Fibroblast of skin of left biceps (primary cell): ENCODE data around the gene GTPBP8.

ENCODE experiments used
- DNase-seq, 2 experiments: peaks; one replicate each; pipeline ENCODE4 v3.0.0-alpha.2; 2013; ENCODE audit warnings: low read depth in 2 of 2

GTPBP8 gene

DNA sequence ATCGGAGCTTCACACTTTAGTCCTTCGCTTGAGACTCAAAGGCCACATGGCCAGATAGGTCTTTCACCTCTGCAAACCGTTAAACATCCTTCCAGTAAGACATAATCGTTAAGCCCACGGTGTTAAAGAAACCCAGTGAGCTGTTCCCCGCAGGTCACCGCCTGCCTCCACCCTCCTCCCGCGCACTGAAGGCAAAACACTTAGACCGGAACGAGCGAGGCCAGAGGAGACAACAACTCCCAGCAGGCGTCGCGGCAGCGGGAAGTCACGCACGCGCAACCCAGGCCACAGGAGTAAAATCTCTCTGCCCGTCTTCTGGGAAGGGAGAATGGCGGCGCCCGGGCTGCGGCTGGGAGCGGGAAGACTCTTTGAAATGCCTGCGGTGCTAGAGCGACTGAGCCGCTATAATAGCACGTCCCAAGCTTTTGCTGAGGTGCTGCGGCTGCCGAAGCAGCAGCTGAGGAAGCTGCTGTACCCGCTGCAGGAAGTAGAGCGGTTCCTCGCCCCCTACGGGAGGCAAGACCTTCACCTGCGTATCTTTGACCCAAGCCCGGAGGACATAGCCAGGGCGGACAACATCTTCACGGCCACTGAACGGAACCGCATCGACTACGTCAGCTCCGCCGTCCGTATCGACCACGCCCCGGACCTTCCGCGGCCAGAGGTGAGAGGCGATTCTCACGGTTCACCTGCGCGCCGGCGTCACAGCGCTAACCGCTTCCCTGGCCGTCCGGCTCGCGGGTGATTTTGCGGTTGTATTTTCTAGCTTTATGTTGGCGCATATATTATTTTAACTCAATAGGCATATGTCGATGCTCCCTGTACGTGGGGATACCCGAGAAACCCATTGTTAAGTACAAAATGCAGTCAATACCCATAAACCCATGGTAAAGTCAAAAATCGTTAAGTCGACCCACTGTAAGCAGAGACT, at the start of gene GTPBP8:
Gene GTPBP8, plus strand, starts transcription at position 313 of the 931 bp plus-strand sequence. Its CDS starts 16 bp downstream, at position 329.
- DNase-seq = peak; percentile 53 to 62

DNA sequence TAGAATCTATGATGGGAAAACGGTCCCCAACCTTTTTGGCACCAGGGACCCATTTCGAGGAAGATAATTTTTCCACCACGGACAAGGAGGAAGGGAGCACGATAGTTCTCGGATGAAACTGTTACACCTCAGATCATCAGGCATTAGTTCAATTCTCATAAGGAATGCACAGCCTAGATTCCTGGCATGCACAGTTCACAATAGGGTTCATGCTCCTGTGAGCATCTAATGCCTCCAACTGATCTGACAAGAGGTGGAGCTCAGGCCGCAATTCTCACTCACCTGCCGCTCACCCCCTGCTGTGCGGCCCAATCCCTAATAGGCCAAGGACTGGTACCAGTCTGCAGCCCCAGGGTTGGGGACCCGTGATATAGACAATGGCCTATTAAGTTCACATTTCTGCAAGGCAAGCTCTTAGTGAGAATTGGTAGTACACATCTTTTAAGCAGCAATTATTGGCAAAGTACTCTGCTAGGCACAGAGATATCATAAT, 42.4 kb upstream of the GTPBP8 start:
- no peak for DNase-seq

DNA sequence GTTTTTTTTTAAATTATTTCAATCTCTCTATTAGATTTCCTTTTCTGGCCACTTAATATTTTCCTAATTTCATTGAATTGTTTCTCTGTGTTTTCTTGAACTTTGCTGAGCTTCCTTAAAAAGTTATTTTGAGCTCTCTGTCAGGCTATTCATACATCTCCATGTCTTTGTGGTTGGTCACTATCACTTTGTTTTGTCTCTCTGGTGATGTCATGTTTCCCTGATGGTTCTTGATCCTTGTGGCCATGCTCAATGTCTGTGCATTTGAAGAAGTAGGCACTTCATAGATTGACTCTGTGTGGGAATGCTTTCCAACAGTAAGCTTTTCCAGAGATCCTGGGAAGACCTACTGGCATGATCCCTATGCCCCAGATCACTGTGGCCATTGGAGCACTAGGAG, 34.4 kb upstream of the GTPBP8 start:
- DNase-seq = no peak

- DNase-seq = no peak
These were observed 31.8 kb upstream of the GTPBP8 start for GRCh38 chr3:112958811-112959560.

GRCh38 chr3:112963683-112964082, 27.1 kb upstream of the GTPBP8 start:
- DNase-seq = no peak

DNA sequence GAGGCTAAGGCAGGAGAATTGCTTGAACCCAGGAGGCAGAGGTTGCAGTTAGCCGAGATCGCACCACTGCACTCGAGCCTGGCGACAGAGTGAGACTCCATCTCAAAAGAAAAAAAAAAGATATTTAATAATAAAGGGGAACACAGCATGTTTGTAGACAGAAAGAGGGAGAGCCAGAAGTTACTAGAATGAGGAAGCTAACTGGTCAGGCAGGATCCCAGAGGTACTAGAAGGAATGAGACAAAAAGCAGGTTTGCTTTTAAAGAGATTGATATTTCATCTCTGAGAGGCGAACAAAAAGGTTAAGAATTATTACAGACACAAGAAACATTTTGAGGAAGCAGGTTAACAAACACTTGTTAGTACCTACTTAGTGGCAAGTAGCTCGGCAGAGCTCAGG, 25.1 kb upstream of the GTPBP8 start:
- no peak for DNase-seq

DNA sequence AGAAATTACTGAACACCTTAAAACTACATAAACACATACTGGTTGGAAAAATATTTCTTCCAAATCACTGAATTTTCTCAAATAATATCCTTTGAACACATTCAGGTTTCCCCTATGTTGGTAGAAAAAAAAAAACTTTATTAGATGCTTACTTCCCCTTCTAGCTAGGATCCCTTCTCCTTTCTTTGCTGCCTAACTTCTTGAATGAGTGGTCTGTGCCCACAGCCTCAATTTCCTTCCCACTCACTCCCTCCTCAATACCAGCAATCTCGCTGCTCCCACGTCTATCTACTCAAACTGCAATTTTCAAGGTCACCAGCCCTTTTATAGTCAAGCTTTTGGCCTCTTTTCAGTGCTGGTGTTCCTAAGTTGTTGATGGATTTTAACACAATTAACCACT, 24.2 kb upstream of the GTPBP8 start:
- DNase-seq = no peak

GRCh38 chr3:112967425-112967824, 23.4 kb upstream of the GTPBP8 start:
- no peak for DNase-seq

GRCh38 chr3:112967828-112968227, 23.0 kb upstream of the GTPBP8 start:
- DNase-seq = no peak

GRCh38 chr3:112972158-112972557, 18.6 kb upstream of the GTPBP8 start:
- DNase-seq = no peak

DNA sequence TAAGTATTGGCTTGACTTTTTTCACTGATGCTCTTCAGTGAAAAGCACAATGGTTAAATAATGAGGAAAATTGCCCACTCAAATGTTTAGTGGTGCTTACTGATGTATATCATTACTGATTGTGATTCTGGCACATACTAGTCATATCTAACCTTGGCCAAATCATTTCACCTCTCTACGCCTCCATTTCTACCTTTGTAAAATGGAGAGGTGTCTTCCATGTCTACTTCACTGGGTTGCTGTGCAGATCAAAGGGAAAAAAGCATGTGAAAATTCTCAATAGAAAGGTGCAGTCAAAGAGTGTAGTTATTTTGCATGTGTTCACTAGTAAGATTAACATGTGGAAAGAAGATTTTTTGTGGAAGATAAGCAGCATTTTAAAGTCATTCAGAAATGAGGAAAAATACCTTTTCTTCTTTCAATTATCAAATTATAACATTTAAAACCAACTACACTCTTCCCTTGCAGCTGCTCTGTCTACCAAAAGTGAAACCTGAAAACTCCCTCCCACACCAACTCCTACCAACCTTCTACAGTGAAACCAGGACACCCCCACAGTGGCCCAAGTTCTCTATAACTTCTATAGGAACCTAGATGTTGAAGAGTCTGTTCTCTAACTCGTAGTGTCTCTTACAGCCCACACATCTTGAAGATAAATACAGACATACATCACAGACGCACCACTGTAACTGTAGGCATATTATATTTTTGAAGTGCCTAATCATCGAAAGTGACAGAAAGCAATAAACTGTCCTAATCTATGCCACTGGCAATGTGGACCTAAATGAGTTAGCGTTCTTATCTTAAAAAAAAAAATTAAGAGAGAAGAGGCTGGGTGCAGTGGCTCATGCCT, 17.2 kb upstream of the GTPBP8 start:
- no peak for DNase-seq

DNA sequence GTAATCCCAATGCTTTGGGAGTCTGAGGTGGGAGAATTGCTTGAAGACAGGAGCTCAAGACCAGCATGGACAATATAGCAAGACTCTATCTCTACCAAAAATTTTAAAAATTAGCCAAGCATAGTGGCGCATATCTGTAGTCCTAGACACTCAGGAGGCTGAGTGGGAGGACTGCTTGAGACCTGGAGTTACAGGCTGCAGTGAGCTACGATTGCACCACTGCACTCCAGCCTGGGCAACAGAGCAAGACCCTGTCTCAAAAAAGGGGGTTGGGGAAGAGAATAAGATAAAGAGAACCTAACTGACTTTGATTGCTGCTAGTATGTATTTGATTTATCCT, 16.6 kb upstream of the GTPBP8 start:
- DNase-seq = no peak

- DNase-seq = no peak
These were observed 15.9 kb upstream of the GTPBP8 start, which contains the start of gene CD200R1 for GRCh38 chr3:112974894-112975293. Gene CD200R1, minus strand, starts transcription at chr3:112975103. Its CDS starts 246 bp downstream, at chr3:112974857.

DNA sequence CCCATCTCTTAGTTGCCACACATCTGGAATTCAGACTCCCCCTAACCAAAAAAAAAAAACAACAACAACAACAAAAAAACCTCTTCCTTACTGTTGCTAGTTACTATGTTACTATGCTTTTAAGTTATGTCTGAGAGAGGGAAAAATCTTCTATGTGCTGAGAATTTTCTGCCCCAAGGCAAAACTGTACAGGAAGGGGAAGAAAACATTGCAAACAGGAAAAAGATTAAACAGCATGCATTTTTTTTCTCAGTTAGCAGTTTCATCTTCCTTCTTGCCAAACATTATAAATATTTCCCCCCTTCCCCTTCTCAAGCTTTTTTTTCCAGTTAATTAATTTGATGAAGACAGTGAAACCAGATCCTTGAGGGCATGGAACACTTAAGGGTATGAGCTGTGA, 14.8 kb upstream of the GTPBP8 start:
- no peak for DNase-seq

DNA sequence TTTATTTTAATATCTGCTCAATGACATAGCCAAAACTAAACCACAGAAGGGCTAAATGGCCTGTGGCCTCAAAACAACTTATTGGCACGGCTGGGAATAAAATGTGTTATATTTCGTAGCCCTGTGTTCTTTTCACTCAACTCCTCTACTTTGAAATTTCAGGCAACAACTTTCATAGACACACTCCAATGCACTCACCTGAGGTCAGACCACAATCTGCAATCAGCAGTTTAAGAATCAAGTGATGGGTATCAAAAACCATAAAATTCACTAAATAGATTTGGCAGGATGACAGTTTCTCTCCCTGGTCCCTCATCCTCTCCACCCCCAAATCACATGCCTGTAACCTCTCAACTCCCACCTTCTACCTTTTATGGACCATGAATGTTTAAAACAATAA, 13.8 kb upstream of the GTPBP8 start:
- no peak for DNase-seq

- peak in 1 of 2 experiments; percentile 8 for DNase-seq
These were observed 11.4 kb upstream of the GTPBP8 start for GRCh38 chr3:112979244-112979832.

GRCh38 chr3:112980080-112980479, 10.7 kb upstream of the GTPBP8 start:
- DNase-seq = no peak

- no peak for DNase-seq
These were observed 8.1 kb upstream of the GTPBP8 start for GRCh38 chr3:112982710-112983109.

GRCh38 chr3:112984485-112984884, 6.3 kb upstream of the GTPBP8 start:
- no peak for DNase-seq

DNA sequence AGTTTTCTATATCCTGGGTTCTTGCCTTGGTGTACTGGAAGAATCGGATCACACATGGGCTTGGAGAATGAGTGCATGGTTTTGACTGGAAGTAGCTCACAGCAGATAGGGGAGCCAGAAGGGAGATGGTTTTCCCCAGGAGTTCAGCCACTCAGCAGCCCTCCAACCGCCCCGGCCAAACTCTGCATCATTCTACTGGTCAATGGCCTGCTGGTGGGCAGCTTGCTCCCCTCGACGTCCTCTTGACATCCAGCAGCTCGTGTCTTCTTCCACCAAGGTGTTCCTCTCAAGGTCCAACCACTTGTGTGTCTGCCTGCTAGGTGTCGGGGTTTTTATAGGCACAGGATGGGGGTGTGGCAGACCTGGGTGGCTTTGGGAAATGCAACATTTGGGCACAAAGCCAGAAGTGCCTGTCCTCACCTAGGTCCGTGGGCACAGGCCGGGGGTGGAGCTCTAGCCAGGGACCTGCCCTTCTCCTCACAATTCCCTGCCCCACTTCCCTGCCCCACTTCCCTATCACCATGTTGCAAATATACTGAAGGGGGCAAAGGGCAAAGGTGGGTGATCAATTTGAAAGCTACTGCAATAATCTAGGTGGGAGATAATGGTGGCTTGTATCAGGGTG, 3.0 kb upstream of the GTPBP8 start:
- DNase-seq = no peak

- DNase-seq = no peak
These were observed 5.0 kb downstream of the GTPBP8 start for GRCh38 chr3:112995800-112996199.
